GM23338 (cell line): ENCODE data around the gene PLAAT3.

ENCODE experiments used
- CREB1 ChIP-seq: fragments of 250-450 bp; sonication (Bioruptor Pico); IDR thresholded peaks from 2 replicates; pipeline ENCODE4 v1.5.0; 2020; ENCODE audit warnings: low read depth, mild to moderate bottlenecking, moderate library complexity
- EZH2 ChIP-seq: fragments of 200-600 bp; sonication (generic); IDR thresholded peaks from one replicate; pipeline ENCODE4 v1.8.0; 2017; ENCODE audit warnings: antibody characterized with exemption, mild to moderate bottlenecking, low read depth; ENCODE audit not compliant: unreplicated experiment
- EZH2phosphoT487 ChIP-seq: fragments of 200-600 bp; sonication (generic); IDR thresholded peaks from one replicate; pipeline ENCODE4 v1.8.1; 2018; ENCODE audit warnings: antibody characterized with exemption; ENCODE audit not compliant: unreplicated experiment
- JUNB ChIP-seq: IDR thresholded peaks from one replicate; pipeline ENCODE4 v1.6.1; 2016; ENCODE audit warnings: antibody characterized with exemption; ENCODE audit not compliant: unreplicated experiment
- POLR2AphosphoS5 ChIP-seq: IDR thresholded peaks from 2 replicates; pipeline ENCODE4 v1.6.1; 2016; ENCODE audit warnings: antibody characterized with exemption, low read depth
- STAT1 ChIP-seq: IDR thresholded peaks from one replicate; pipeline ENCODE4 v1.6.1; 2016; ENCODE audit warnings: antibody characterized with exemption; ENCODE audit not compliant: unreplicated experiment
- ZNF114 ChIP-seq: fragments of 250-450 bp; sonication (Bioruptor Pico); IDR thresholded peaks from 2 replicates; pipeline ENCODE4 v1.5.0; 2020; ENCODE audit warnings: mild to moderate bottlenecking, moderate library complexity
- TF ChIP-seq, protein P1 (sequence below): IDR thresholded peaks from one replicate; pipeline ENCODE4 v1.6.1; 2018; ENCODE audit warnings: antibody characterized with exemption; ENCODE audit not compliant: unreplicated experiment
- TF ChIP-seq, protein P2 (sequence below), 2 experiments: fragments of 200-600 bp in 1 of 2; sonication (generic) in 1 of 2; conservative IDR thresholded peaks; 2 replicates each; pipeline versions ENCODE4 v1.5.1 to v1.6.1; 2016 to 2017; ENCODE audit warnings: antibody characterized with exemption in 2 of 2, low read depth in 2 of 2, mild to moderate bottlenecking in 2 of 2, moderate library complexity in 1 of 2
- TF ChIP-seq, protein P3 (sequence below): IDR thresholded peaks from 2 replicates; pipeline ENCODE4 v1.6.1; 2016; ENCODE audit warnings: antibody characterized with exemption
- TF ChIP-seq, protein P4 (sequence below): fragments of 250-450 bp; sonication (Bioruptor Pico); IDR thresholded peaks from 2 replicates; pipeline ENCODE4 v1.5.0; 2020; ENCODE audit warnings: mild to moderate bottlenecking, moderate library complexity

DNA sequence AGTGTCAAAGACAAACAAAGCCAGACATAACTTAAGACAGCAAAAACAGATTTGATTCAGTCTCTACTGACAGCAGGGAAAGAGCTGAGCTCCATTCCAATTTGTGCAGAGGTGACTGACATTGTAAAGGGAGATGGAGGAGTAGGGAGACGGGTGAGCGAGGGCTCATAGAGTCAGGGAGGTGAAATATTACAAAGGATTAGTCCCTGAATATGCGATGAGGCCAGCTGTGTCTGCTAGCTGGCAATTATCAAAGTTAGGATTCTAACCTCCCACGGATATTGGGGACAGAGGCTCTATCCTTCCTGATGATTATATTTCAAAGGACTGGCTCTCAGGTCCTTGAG is 59.4 kb downstream of the PLAAT3 start:
- TF ChIP-seq, protein P1, sequence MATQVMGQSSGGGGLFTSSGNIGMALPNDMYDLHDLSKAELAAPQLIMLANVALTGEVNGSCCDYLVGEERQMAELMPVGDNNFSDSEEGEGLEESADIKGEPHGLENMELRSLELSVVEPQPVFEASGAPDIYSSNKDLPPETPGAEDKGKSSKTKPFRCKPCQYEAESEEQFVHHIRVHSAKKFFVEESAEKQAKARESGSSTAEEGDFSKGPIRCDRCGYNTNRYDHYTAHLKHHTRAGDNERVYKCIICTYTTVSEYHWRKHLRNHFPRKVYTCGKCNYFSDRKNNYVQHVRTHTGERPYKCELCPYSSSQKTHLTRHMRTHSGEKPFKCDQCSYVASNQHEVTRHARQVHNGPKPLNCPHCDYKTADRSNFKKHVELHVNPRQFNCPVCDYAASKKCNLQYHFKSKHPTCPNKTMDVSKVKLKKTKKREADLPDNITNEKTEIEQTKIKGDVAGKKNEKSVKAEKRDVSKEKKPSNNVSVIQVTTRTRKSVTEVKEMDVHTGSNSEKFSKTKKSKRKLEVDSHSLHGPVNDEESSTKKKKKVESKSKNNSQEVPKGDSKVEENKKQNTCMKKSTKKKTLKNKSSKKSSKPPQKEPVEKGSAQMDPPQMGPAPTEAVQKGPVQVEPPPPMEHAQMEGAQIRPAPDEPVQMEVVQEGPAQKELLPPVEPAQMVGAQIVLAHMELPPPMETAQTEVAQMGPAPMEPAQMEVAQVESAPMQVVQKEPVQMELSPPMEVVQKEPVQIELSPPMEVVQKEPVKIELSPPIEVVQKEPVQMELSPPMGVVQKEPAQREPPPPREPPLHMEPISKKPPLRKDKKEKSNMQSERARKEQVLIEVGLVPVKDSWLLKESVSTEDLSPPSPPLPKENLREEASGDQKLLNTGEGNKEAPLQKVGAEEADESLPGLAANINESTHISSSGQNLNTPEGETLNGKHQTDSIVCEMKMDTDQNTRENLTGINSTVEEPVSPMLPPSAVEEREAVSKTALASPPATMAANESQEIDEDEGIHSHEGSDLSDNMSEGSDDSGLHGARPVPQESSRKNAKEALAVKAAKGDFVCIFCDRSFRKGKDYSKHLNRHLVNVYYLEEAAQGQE: no peak
- TF ChIP-seq STAT1 (no peak), JUNB (no peak), POLR2AphosphoS5 (no peak), EZH2 (no peak), EZH2phosphoT487 (no peak), CREB1 (CRISPR knock-in tag) (no peak), ZNF114 (no peak)
- TF ChIP-seq, protein P2, sequence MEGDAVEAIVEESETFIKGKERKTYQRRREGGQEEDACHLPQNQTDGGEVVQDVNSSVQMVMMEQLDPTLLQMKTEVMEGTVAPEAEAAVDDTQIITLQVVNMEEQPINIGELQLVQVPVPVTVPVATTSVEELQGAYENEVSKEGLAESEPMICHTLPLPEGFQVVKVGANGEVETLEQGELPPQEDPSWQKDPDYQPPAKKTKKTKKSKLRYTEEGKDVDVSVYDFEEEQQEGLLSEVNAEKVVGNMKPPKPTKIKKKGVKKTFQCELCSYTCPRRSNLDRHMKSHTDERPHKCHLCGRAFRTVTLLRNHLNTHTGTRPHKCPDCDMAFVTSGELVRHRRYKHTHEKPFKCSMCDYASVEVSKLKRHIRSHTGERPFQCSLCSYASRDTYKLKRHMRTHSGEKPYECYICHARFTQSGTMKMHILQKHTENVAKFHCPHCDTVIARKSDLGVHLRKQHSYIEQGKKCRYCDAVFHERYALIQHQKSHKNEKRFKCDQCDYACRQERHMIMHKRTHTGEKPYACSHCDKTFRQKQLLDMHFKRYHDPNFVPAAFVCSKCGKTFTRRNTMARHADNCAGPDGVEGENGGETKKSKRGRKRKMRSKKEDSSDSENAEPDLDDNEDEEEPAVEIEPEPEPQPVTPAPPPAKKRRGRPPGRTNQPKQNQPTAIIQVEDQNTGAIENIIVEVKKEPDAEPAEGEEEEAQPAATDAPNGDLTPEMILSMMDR (conservative IDR thresholded peaks at IDR 0.05; ENCODE audit: low read depth in 2 of 2): no peak
- TF ChIP-seq, protein P3, sequence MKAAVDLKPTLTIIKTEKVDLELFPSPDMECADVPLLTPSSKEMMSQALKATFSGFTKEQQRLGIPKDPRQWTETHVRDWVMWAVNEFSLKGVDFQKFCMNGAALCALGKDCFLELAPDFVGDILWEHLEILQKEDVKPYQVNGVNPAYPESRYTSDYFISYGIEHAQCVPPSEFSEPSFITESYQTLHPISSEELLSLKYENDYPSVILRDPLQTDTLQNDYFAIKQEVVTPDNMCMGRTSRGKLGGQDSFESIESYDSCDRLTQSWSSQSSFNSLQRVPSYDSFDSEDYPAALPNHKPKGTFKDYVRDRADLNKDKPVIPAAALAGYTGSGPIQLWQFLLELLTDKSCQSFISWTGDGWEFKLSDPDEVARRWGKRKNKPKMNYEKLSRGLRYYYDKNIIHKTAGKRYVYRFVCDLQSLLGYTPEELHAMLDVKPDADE: no peak
- TF ChIP-seq, protein P4, sequence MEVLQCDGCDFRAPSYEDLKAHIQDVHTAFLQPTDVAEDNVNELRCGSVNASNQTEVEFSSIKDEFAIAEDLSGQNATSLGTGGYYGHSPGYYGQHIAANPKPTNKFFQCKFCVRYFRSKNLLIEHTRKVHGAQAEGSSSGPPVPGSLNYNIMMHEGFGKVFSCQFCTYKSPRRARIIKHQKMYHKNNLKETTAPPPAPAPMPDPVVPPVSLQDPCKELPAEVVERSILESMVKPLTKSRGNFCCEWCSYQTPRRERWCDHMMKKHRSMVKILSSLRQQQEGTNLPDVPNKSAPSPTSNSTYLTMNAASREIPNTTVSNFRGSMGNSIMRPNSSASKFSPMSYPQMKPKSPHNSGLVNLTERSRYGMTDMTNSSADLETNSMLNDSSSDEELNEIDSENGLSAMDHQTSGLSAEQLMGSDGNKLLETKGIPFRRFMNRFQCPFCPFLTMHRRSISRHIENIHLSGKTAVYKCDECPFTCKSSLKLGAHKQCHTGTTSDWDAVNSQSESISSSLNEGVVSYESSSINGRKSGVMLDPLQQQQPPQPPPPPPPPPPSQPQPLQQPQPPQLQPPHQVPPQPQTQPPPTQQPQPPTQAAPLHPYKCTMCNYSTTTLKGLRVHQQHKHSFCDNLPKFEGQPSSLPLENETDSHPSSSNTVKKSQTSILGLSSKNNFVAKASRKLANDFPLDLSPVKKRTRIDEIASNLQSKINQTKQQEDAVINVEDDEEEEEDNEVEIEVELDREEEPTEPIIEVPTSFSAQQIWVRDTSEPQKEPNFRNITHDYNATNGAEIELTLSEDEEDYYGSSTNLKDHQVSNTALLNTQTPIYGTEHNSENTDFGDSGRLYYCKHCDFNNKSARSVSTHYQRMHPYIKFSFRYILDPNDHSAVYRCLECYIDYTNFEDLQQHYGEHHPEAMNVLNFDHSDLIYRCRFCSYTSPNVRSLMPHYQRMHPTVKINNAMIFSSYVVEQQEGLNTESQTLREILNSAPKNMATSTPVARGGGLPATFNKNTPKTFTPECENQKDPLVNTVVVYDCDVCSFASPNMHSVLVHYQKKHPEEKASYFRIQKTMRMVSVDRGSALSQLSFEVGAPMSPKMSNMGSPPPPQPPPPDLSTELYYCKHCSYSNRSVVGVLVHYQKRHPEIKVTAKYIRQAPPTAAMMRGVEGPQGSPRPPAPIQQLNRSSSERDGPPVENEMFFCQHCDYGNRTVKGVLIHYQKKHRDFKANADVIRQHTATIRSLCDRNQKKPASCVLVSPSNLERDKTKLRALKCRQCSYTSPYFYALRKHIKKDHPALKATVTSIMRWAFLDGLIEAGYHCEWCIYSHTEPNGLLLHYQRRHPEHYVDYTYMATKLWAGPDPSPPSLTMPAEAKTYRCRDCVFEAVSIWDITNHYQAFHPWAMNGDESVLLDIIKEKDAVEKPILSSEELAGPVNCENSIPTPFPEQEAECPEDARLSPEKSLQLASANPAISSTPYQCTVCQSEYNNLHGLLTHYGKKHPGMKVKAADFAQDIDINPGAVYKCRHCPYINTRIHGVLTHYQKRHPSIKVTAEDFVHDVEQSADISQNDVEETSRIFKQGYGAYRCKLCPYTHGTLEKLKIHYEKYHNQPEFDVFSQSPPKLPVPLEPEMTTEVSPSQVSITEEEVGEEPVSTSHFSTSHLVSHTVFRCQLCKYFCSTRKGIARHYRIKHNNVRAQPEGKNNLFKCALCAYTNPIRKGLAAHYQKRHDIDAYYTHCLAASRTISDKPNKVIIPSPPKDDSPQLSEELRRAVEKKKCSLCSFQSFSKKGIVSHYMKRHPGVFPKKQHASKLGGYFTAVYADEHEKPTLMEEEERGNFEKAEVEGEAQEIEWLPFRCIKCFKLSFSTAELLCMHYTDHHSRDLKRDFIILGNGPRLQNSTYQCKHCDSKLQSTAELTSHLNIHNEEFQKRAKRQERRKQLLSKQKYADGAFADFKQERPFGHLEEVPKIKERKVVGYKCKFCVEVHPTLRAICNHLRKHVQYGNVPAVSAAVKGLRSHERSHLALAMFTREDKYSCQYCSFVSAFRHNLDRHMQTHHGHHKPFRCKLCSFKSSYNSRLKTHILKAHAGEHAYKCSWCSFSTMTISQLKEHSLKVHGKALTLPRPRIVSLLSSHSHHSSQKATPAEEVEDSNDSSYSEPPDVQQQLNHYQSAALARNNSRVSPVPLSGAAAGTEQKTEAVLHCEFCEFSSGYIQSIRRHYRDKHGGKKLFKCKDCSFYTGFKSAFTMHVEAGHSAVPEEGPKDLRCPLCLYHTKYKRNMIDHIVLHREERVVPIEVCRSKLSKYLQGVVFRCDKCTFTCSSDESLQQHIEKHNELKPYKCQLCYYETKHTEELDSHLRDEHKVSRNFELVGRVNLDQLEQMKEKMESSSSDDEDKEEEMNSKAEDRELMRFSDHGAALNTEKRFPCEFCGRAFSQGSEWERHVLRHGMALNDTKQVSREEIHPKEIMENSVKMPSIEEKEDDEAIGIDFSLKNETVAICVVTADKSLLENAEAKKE (CRISPR knock-in tag): no peak
